Esophagus squamous epithelium (tissue), 5 donors: ENCODE results near the gene ASB8. TPM values are rescaled to one million over a fixed set of nuclear protein-coding genes. Genes with fewer than 3 reads are reported as not detected.

Source experiments
- DNase-seq: peaks from one replicate; lab custom pipeline; 2025; lab: John Stamatoyannopoulos, UW
- H3K27ac ChIP-seq, 4 donors: fragments of 200-600 bp; sonication (generic); one replicate each; pipeline ENCODE4 v1.5.1; 2016 to 2019; ENCODE audit warnings: mild to moderate bottlenecking in 1 of 4
- H3K27me3 ChIP-seq, 4 donors: fragments of 200-600 bp; sonication (generic); 1 replicate in 3 of 4; 2 replicates in 1 of 4; pipeline versions ENCODE4 v1.5.1 to v1.6.0; 2017 to 2021; ENCODE audit warnings: antibody characterized with exemption in 1 of 4
- H3K36me3 ChIP-seq, 3 donors: fragments of 200-600 bp; sonication (generic); one replicate each; pipeline ENCODE4 v1.5.1; 2016 to 2019
- H3K4me1 ChIP-seq, 3 donors: fragments of 200-600 bp; sonication (generic); one replicate each; pipeline ENCODE4 v1.5.1; 2017 to 2019
- H3K4me3 ChIP-seq, 4 donors: fragments of 200-600 bp; sonication (generic); 1 replicate in 3 of 4; 2 replicates in 1 of 4; pipeline ENCODE4 v1.5.1; 2016 to 2019; ENCODE audit warnings: mild to moderate bottlenecking in 2 of 4, moderate library complexity in 1 of 4
- H3K9me3 ChIP-seq, 3 donors: fragments of 200-600 bp; sonication (generic); one replicate each; pipeline ENCODE4 v1.5.1; 2016 to 2019
- POLR2A ChIP-seq, 4 donors: fragments of 450-650 bp; IDR thresholded peaks; one replicate each; pipeline ENCODE4 v1.6.1; 2017; ENCODE audit warnings: antibody characterized with exemption in 4 of 4, mild to moderate bottlenecking in 4 of 4, moderate library complexity in 3 of 4
- WGBS, 2 donors: methylation state at CpG; one replicate each; pipeline ENCODE4 v1.1.5; 2018; 5-methylcytosine and 5-hydroxymethylcytosine counted together
- intact Hi-C: fragments of 100-400 bp; cut with DNase I; formaldehyde crosslinking; loops from one replicate; pipeline ENCODE4 v1.15.0; 2022
- total RNA-seq, 4 donors: library from RNA; depleted of rRNA; stranded (reverse); fragments of >200 nt; gene quantifications; one replicate each; pipeline ENCODE4 v1.1.0, GENCODE V29; 2016
- TF ChIP-seq, protein P1 (sequence below), 6 experiments: fragments of 450-650 bp in 4 of 6; fragments of 200-600 bp in 2 of 6; sonication (generic) in 2 of 6; IDR thresholded peaks; one replicate each; pipeline ENCODE4 v1.5.1; 2016 to 2019; ENCODE audit warnings: antibody characterized with exemption in 6 of 6, mild to moderate bottlenecking in 4 of 6, moderate library complexity in 4 of 6
- donor health status: DM: yes; HTN: yes; CAD: no.

ASB8 gene
- total RNA-seq, 4 donors from 2014 or later: 13.2 to 28.2 (median 24.8) TPM

DNA sequence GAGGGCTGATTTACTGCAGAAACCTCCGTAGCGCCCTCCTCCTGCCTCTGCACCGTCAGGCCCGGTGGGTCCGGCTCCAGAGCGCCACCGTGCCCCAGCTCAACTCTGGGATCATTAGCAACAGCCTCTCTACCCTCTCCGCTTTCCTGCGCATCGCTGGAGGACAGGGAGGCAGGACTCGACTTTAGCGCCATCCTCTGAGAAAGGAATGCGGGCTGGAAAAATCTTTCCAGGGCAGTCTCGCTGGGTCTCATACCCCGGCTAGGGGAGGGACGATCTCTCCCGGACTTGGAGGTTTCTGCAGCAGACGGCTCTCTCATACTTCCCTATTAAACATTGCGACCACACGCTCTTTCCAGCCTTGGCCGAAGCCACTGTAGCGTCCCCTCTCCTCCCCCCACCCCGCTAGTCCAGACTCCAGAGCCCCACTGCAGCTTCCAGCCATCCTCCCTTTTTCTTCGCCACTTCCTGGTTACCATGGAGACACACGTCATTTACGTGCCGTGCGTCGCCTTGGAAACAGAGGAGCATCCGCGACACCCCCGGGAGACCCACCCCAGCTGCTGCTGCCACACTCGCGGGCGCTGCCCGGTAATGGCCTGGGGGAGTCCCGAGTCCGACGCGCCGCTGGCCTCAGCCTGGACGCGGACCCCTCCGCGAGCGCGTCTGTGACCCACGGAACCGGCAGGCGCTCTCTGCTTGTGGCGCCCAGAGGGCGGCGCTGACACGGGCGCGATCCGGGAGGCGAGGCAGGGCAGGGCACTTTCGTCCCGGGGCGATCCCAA, 26.0 kb upstream of the ASB8 start, which contains the start of gene CCDC184:
Gene CCDC184 (plus strand): TSS at position 554 of the 785 bp plus-strand sequence. CDS start 479 bp downstream, outside the sequence.
- DNase-seq: no peak
- WGBS, 2 donors: 1% methylated on average over 17 of the region's 61 CpGs; no CpG with 5 or more reads in 1 of the 2 donors
- peak within 1 kb of the TSS in 2 of 4 donors; percentile 21 to 39 for H3K27ac ChIP-seq
- peaks cover 20 to 40% (median 29%) of the 10 kb centered on the region in 3 donors for H3K4me1 ChIP-seq
- TF ChIP-seq, protein P1, sequence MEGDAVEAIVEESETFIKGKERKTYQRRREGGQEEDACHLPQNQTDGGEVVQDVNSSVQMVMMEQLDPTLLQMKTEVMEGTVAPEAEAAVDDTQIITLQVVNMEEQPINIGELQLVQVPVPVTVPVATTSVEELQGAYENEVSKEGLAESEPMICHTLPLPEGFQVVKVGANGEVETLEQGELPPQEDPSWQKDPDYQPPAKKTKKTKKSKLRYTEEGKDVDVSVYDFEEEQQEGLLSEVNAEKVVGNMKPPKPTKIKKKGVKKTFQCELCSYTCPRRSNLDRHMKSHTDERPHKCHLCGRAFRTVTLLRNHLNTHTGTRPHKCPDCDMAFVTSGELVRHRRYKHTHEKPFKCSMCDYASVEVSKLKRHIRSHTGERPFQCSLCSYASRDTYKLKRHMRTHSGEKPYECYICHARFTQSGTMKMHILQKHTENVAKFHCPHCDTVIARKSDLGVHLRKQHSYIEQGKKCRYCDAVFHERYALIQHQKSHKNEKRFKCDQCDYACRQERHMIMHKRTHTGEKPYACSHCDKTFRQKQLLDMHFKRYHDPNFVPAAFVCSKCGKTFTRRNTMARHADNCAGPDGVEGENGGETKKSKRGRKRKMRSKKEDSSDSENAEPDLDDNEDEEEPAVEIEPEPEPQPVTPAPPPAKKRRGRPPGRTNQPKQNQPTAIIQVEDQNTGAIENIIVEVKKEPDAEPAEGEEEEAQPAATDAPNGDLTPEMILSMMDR (IDR thresholded peaks at IDR 0.05): peak in 5 of 6 experiments; percentile 24 to 53 (median 29)
- no peak for TF ChIP-seq POLR2A (IDR thresholded peaks at IDR 0.05)
- intact Hi-C loops: no loop called here
- peaks cover 0 to 78% (median 2%) of the 10 kb centered on the region in 4 donors for H3K27me3 ChIP-seq
- no peaks in the 10 kb centered on the region for H3K36me3 ChIP-seq
- peak within 1 kb of the TSS; percentile 43 to 84 (median 57) for H3K4me3 ChIP-seq
- H3K9me3 ChIP-seq: no peaks in the 10 kb centered on the region

- WGBS, 2 donors: 9 to 28% methylated on average over 7 of the region's 7 CpGs
- H3K27ac ChIP-seq: peak overlapping the region in 1 of 4 donors; percentile 39
Observed at GRCh38 chr12:48182631-48183030, 25.3 kb upstream of the ASB8 start.

GRCh38 chr12:48180857-48181495, 23.7 kb upstream of the ASB8 start:
- Histone ChIP-seq H3K4me3 (no peak overlapping the region), H3K4me1 (peaks cover 20 to 37% (median 29%) of the 10 kb centered on the region in 3 donors), H3K9me3 (no peaks in the 10 kb centered on the region), H3K27ac (no peak overlapping the region), H3K27me3 (peaks cover 0 to 87% (median 2%) of the 10 kb centered on the region in 4 donors), H3K36me3 (no peaks in the 10 kb centered on the region)
- TF ChIP-seq POLR2A (IDR thresholded peaks at IDR 0.05): no peak
- TF ChIP-seq, protein P1 (IDR thresholded peaks at IDR 0.05): no peak
- 60 to 100% methylated on average over 2 of the region's 2 CpGs for WGBS, 2 donors
- intact Hi-C loops: no loop called here
- DNase-seq: no peak

More at GRCh38 chr12:48182631-48183030, 25.3 kb upstream of the ASB8 start:
- TF ChIP-seq POLR2A (IDR thresholded peaks at IDR 0.05): no peak
- TF ChIP-seq, protein P1 (IDR thresholded peaks at IDR 0.05): no peak
- Histone ChIP-seq H3K27me3 (peaks cover 0 to 83% (median 2%) of the 10 kb centered on the region in 4 donors), H3K4me1 (peaks cover 20 to 40% (median 29%) of the 10 kb centered on the region in 3 donors), H3K9me3 (no peaks in the 10 kb centered on the region), H3K36me3 (no peaks in the 10 kb centered on the region), H3K4me3 (peak overlapping the region; percentile 43 to 84 (median 57))
- DNase-seq: no peak
- intact Hi-C loops: no loop called here

GRCh38 chr12:48180424-48180823, 23.1 kb upstream of the ASB8 start:
- intact Hi-C loops: no loop called here
- DNase-seq: no peak
- H3K9me3 ChIP-seq: no peaks in the 10 kb centered on the region
- 50 to 67% methylated on average over 1 of the region's 1 CpG for WGBS, 2 donors
- peaks cover 0 to 82% (median 2%) of the 10 kb centered on the region in 4 donors for H3K27me3 ChIP-seq
- H3K36me3 ChIP-seq: no peaks in the 10 kb centered on the region
- no peak for TF ChIP-seq POLR2A (IDR thresholded peaks at IDR 0.05)
- TF ChIP-seq, protein P1 (IDR thresholded peaks at IDR 0.05): no peak
- peaks cover 20 to 32% (median 29%) of the 10 kb centered on the region in 3 donors for H3K4me1 ChIP-seq
- no peak overlapping the region for H3K4me3 ChIP-seq
- H3K27ac ChIP-seq: no peak overlapping the region
